Measurements from ENCODE around the gene ATP8A1. TPM values are rescaled to one million over a fixed set of nuclear protein-coding genes. Genes with fewer than 3 reads are reported as not detected.

ATP8A1 gene
- total RNA-seq, 1 experiment from 2014 or later, result 0.29 TPM

GRCh38 chr4:42420140-42420539 is 236.8 kb downstream of the ATP8A1 start:
- DNase-seq (ENCODE audit: low read depth, low spot score), result no peak
- in situ Hi-C loops (cut with HindIII; ENCODE audit: low pct_unique_long_range_greater_than_20kb, low sequenced_read_pairs), result no loop called here

- DNase-seq (ENCODE audit: low read depth, low spot score), result no peak
- in situ Hi-C loops (cut with HindIII; ENCODE audit: low pct_unique_long_range_greater_than_20kb, low sequenced_read_pairs), result no loop called here
Measured at GRCh38 chr4:42417550-42417949, 239.4 kb downstream of the ATP8A1 start.

- DNase-seq (ENCODE audit: low read depth, low spot score), result no peak
- in situ Hi-C loops (cut with HindIII; ENCODE audit: low pct_unique_long_range_greater_than_20kb, low sequenced_read_pairs), result no loop called here
Measured at GRCh38 chr4:42416017-42416416, 240.9 kb downstream of the ATP8A1 start.

GRCh38 chr4:42415281-42415680 is 241.6 kb downstream of the ATP8A1 start:
- no peak for DNase-seq (ENCODE audit: low read depth, low spot score)
- in situ Hi-C loops (cut with HindIII; ENCODE audit: low pct_unique_long_range_greater_than_20kb, low sequenced_read_pairs), result no loop called here

GRCh38 chr4:42412251-42412650 is 244.7 kb downstream of the ATP8A1 start:
- no peak for DNase-seq (ENCODE audit: low read depth, low spot score)

GRCh38 chr4:42411803-42412202 is 245.1 kb downstream of the ATP8A1 start:
- DNase-seq (ENCODE audit: low read depth, low spot score), result no peak
- in situ Hi-C loops (cut with HindIII; ENCODE audit: low pct_unique_long_range_greater_than_20kb, low sequenced_read_pairs), result no loop called here

More at GRCh38 chr4:42412251-42412650, 244.7 kb downstream of the ATP8A1 start:
- in situ Hi-C loops (cut with HindIII; ENCODE audit: low pct_unique_long_range_greater_than_20kb, low sequenced_read_pairs), result no loop called here

GRCh38 chr4:42410446-42410845 is 246.5 kb downstream of the ATP8A1 start:
- DNase-seq (ENCODE audit: low read depth, low spot score), result no peak
- in situ Hi-C loops (cut with HindIII; ENCODE audit: low pct_unique_long_range_greater_than_20kb, low sequenced_read_pairs), result no loop called here

GRCh38 chr4:42404001-42404400 is 252.9 kb downstream of the ATP8A1 start:
- in situ Hi-C loops (cut with HindIII; ENCODE audit: low pct_unique_long_range_greater_than_20kb, low sequenced_read_pairs), result no loop called here
- DNase-seq (ENCODE audit: low read depth, low spot score), result peak; percentile 20

GRCh38 chr4:42401171-42401570 is 255.7 kb downstream of the ATP8A1 start:
- in situ Hi-C loops (cut with HindIII; ENCODE audit: low pct_unique_long_range_greater_than_20kb, low sequenced_read_pairs), result no loop called here
- no peak for DNase-seq (ENCODE audit: low read depth, low spot score)

- no peak for DNase-seq (ENCODE audit: low read depth, low spot score)
- in situ Hi-C loops (cut with HindIII; ENCODE audit: low pct_unique_long_range_greater_than_20kb, low sequenced_read_pairs), result no loop called here
Measured at GRCh38 chr4:42399393-42399792, 257.5 kb downstream of the ATP8A1 start.

- in situ Hi-C loops (cut with HindIII; ENCODE audit: low pct_unique_long_range_greater_than_20kb, low sequenced_read_pairs), result no loop called here
- DNase-seq (ENCODE audit: low read depth, low spot score), result no peak
Measured at GRCh38 chr4:42398871-42399331, 258.0 kb downstream of the ATP8A1 start.

GRCh38 chr4:42398171-42398870 is 258.6 kb downstream of the ATP8A1 start:
- in situ Hi-C loops (cut with HindIII; ENCODE audit: low pct_unique_long_range_greater_than_20kb, low sequenced_read_pairs), result no loop called here
- no peak for DNase-seq (ENCODE audit: low read depth, low spot score)

GRCh38 chr4:42397635-42398170 is 259.2 kb downstream of the ATP8A1 start:
- DNase-seq (ENCODE audit: low read depth, low spot score), result no peak

GRCh38 chr4:42396752-42397634 is 259.9 kb downstream of the ATP8A1 start, which contains the start of gene SHISA3:
Gene SHISA3 (plus strand): TSS chr4:42397488. CDS start chr4:42398057, 569 bp downstream.
- in situ Hi-C loops (cut with HindIII; ENCODE audit: low pct_unique_long_range_greater_than_20kb, low sequenced_read_pairs), result no loop called here
- DNase-seq (ENCODE audit: low read depth, low spot score), result no peak

More at GRCh38 chr4:42397635-42398170, 259.2 kb downstream of the ATP8A1 start:
- in situ Hi-C loops (cut with HindIII; ENCODE audit: low pct_unique_long_range_greater_than_20kb, low sequenced_read_pairs), result no loop called here

- in situ Hi-C loops (cut with HindIII; ENCODE audit: low pct_unique_long_range_greater_than_20kb, low sequenced_read_pairs), result no loop called here
- DNase-seq (ENCODE audit: low read depth, low spot score), result no peak
Measured at GRCh38 chr4:42396361-42396751, 260.5 kb downstream of the ATP8A1 start.

- in situ Hi-C loops (cut with HindIII; ENCODE audit: low pct_unique_long_range_greater_than_20kb, low sequenced_read_pairs), result no loop called here
- DNase-seq (ENCODE audit: low read depth, low spot score), result no peak
Measured at GRCh38 chr4:42395595-42395994, 261.3 kb downstream of the ATP8A1 start.

- no peak for DNase-seq (ENCODE audit: low read depth, low spot score)
- in situ Hi-C loops (cut with HindIII; ENCODE audit: low pct_unique_long_range_greater_than_20kb, low sequenced_read_pairs), result no loop called here
Measured at GRCh38 chr4:42392436-42392835, 264.5 kb downstream of the ATP8A1 start.

GRCh38 chr4:42391981-42392380 is 264.9 kb downstream of the ATP8A1 start:
- in situ Hi-C loops (cut with HindIII; ENCODE audit: low pct_unique_long_range_greater_than_20kb, low sequenced_read_pairs), result no loop called here
- no peak for DNase-seq (ENCODE audit: low read depth, low spot score)

Measured in SK-MEL-5 (cell line).